Chondrocyte (in vitro differentiated cells): ENCODE data around the gene KRTAP10-10. TPM values are rescaled to one million over a fixed set of nuclear protein-coding genes. Genes with fewer than 3 reads are reported as not detected.
"Not testable (repeated sequence)": the region's sequence is repeated elsewhere in the genome, so short reads cannot be mapped to it uniquely, and the experiment has no call there.

Experiments used
- DNase-seq: peaks from one replicate; pipeline ENCODE4 v3.0.0; 2021; ENCODE audit warnings: mixed read lengths, low spot score
- H3K27ac Mint-ChIP-seq: one replicate; pipeline ENCODE4 v1.8.0; 2021; ENCODE audit warnings: mild to moderate bottlenecking, moderate library complexity, mixed read lengths; ENCODE audit not compliant: unreplicated experiment
- H3K27me3 Mint-ChIP-seq: 2 replicates; pipeline ENCODE4 v1.8.0; 2021; ENCODE audit warnings: low read depth, mixed read lengths
- H3K36me3 Mint-ChIP-seq: 2 replicates; pipeline ENCODE4 v1.8.0; 2021; ENCODE audit warnings: low read depth, mixed read lengths
- H3K4me1 Mint-ChIP-seq: 2 replicates; pipeline ENCODE4 v1.8.0; 2021; ENCODE audit warnings: low read depth, mild to moderate bottlenecking, mixed read lengths
- H3K4me3 Mint-ChIP-seq: one replicate; pipeline ENCODE4 v1.8.0; 2021; ENCODE audit warnings: mild to moderate bottlenecking, moderate library complexity, mixed read lengths; ENCODE audit not compliant: unreplicated experiment
- H3K9me3 Mint-ChIP-seq: 2 replicates; pipeline ENCODE4 v1.8.0; 2021; ENCODE audit warnings: low read depth, mixed read lengths
- total RNA-seq: library from RNA; stranded (reverse); gene quantifications from 3 replicates; pipeline ENCODE4 v1.2.1, GENCODE V29; 2021
- TF ChIP-seq, protein P1 (sequence below): fragments of 200-600 bp; sonication (generic); IDR thresholded peaks from 2 replicates; pipeline ENCODE4 v1.5.0; 2021; ENCODE audit warnings: antibody characterized with exemption, mild to moderate bottlenecking, moderate library complexity

The KRTAP10-10 gene
- total RNA-seq, 1 donor from 2014 or later: not detected

DNA sequence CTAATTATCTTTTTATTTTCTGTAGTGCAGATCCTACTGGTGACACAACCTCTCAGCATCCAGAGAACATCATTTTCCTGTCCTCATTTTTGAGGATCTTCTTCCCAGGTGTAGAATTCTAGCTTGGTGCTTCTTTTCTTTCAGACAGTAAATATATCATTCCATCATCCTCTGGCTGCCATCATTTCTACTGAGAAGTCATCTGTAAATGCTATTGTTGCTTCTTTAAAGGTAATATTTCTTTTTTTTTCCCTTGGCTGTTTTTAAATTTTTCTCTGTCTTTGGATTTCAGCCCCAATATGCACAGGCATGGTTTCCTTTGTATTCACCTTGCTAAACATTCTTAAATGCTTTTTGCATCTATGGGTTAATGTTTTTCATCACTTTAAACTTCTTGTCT lies 13.6 kb upstream of the KRTAP10-10 start:
- no peak for DNase-seq
- Mint-ChIP-seq H3K9me3 (peaks cover 47% of the 10 kb centered on the region), H3K4me1 (no peaks in the 10 kb centered on the region), H3K36me3 (peaks cover 12% of the 10 kb centered on the region), H3K4me3 (no peak overlapping the region), H3K27ac (no peak overlapping the region), H3K27me3 (peaks cover 24% of the 10 kb centered on the region)
- TF ChIP-seq, protein P1, sequence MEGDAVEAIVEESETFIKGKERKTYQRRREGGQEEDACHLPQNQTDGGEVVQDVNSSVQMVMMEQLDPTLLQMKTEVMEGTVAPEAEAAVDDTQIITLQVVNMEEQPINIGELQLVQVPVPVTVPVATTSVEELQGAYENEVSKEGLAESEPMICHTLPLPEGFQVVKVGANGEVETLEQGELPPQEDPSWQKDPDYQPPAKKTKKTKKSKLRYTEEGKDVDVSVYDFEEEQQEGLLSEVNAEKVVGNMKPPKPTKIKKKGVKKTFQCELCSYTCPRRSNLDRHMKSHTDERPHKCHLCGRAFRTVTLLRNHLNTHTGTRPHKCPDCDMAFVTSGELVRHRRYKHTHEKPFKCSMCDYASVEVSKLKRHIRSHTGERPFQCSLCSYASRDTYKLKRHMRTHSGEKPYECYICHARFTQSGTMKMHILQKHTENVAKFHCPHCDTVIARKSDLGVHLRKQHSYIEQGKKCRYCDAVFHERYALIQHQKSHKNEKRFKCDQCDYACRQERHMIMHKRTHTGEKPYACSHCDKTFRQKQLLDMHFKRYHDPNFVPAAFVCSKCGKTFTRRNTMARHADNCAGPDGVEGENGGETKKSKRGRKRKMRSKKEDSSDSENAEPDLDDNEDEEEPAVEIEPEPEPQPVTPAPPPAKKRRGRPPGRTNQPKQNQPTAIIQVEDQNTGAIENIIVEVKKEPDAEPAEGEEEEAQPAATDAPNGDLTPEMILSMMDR: no peak

DNA sequence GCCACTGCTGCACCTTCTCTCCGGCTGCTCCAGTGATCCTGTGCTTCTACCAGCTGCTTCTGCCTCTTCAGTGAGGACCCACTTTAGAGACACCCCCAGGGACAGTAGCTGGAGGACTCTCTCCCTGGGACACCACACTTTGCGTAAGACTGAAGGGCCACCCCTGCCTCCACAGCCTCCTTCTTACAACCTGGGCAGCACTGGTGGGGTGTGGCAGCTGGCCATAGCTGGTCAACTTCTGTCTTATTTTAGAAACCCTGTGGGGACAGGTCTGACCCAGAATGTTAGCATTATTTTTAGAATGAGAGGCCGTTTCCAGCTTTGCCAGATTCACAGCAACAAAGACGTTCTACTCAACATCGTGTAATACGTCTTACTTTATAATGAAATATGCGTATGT lies 11.4 kb upstream of the KRTAP10-10 start:
- H3K9me3 Mint-ChIP-seq: peaks cover 37% of the 10 kb centered on the region
- H3K27me3 Mint-ChIP-seq: peaks cover 9% of the 10 kb centered on the region
- no peak for DNase-seq
- peaks cover 8% of the 10 kb centered on the region for H3K36me3 Mint-ChIP-seq
- TF ChIP-seq, protein P1: no peak
- H3K4me1 Mint-ChIP-seq: no peaks in the 10 kb centered on the region
- H3K4me3 Mint-ChIP-seq: no peak overlapping the region
- H3K27ac Mint-ChIP-seq: no peak overlapping the region

DNA sequence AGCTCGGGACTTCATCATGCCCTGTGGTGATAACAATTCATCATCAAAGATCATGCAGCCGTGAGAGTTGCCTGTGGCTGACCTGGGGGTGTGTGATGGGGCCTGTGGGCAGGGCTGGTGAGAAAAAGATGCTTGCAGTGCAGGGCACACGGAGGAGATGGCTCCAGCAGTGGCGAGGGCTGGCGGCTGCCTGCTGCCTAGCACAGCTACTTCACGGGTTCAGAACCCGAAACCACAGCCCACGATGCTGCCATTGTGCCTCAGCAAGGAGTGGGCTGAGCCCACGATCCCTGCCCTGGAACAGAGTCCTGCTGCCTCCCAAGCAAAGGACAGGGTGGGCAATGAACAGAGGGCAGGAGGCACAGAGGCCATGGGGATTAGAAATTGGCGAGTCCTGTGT lies 10.9 kb upstream of the KRTAP10-10 start:
- no peak overlapping the region for H3K27ac Mint-ChIP-seq
- DNase-seq: no peak
- no peaks in the 10 kb centered on the region for H3K4me1 Mint-ChIP-seq
- H3K27me3 Mint-ChIP-seq: peaks cover 8% of the 10 kb centered on the region
- H3K4me3 Mint-ChIP-seq: no peak overlapping the region
- H3K36me3 Mint-ChIP-seq: peaks cover 13% of the 10 kb centered on the region
- TF ChIP-seq, protein P1: no peak
- H3K9me3 Mint-ChIP-seq: peaks cover 40% of the 10 kb centered on the region

DNA sequence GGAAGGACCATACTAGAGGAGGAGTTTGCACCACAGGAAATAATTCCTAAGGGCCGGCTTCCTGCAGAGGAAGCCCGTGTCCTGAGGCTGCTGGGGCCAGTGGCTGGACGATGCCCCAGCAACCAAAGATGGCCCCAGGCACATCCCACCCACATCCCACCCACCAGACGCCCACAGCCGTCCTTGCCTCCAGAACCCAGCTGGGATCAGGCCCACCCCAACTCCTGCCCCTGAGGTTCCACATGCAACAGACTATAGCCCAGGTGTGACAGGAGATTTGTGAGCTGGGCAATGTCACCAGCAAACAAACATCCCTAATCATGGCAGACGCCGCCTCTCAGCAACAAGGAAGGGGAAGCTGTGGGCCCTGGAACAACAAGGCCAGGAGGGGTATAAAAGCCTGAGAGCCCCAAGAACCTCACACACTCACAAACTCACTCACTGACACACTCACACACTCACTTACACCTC lies 10.4 kb upstream of the KRTAP10-10 start, which contains the start of gene KRTAP10-9:
Gene KRTAP10-9, plus strand, starts transcription at position 421 of the 471 bp plus-strand sequence. CDS start 79 bp downstream, outside the sequence.
- no peak within 1 kb of the TSS for H3K27ac Mint-ChIP-seq
- TF ChIP-seq, protein P1: no peak
- peaks cover 45% of the 10 kb centered on the region for H3K9me3 Mint-ChIP-seq
- H3K27me3 Mint-ChIP-seq: peaks cover 8% of the 10 kb centered on the region
- H3K36me3 Mint-ChIP-seq: peaks cover 15% of the 10 kb centered on the region
- no peaks in the 10 kb centered on the region for H3K4me1 Mint-ChIP-seq
- no peak within 1 kb of the TSS for H3K4me3 Mint-ChIP-seq
- DNase-seq: no peak

DNA sequence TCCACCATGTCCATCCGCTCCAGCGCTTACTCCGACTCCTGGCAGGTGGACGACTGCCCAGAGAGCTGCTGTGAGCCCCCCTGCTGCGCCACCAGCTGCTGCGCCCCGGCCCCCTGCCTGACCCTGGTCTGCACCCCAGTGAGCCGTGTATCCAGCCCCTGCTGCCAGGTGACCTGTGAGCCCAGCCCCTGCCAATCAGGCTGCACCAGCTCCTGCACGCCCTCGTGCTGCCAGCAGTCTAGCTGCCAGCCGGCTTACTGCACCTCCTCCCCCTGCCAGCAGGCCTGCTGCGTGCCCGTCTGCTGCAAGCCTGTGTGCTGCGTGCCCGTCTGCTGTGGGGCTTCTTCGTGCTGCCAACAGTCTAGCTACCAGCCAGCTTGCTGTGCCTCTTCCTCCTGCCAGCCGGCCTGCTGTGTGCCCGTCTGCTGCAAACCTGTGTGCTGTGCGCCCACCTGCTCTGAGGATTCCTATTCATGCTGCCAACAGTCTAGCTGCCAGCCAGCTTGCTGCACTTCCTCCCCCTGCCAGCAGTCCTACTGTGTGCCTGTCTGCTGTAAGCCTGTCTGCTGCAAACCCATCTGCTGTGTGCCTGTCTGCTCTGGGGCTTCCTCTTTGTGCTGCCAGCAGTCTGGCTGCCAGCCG lies 9.9 kb upstream of the KRTAP10-10 start:
- not testable (repeated sequence) for H3K27me3 Mint-ChIP-seq, H3K4me3 Mint-ChIP-seq, H3K4me1 Mint-ChIP-seq, H3K27ac Mint-ChIP-seq
- H3K9me3 Mint-ChIP-seq: peaks cover 48% of the 10 kb centered on the region
- DNase-seq: peak; percentile 59
- peaks cover 18% of the 10 kb centered on the region for H3K36me3 Mint-ChIP-seq

DNA sequence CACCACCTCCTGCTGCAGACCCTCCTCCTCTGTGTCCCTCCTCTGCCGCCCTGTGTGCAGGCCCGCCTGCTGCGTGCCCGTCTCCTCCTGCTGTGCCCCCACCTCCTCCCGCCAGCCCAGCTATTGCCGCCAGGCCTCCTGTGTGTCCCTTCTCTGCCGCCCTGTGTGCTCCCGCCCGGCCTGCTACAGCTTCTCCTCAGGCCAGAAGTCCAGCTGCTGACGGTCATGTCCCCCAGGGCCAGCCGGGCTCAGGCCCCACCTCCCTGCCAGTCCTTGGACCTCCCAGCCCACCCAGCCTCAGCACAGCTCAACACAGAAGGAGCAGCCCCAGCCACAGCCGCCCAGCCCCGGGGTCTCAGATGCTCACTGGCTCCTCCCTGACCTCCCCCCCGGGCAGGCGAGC lies 9.3 kb upstream of the KRTAP10-10 start:
- H3K27me3 Mint-ChIP-seq, H3K4me1 Mint-ChIP-seq, H3K4me3 Mint-ChIP-seq, H3K27ac Mint-ChIP-seq: not testable (repeated sequence)
- H3K9me3 Mint-ChIP-seq: peaks cover 47% of the 10 kb centered on the region
- DNase-seq: peak; percentile 85
- peaks cover 18% of the 10 kb centered on the region for H3K36me3 Mint-ChIP-seq
